Pulmonary artery endothelial cell (primary cell): Measurements from ENCODE around the gene CNNM1. TPM values are rescaled to one million over a fixed set of nuclear protein-coding genes. Genes with fewer than 3 reads are reported as not detected.

Experiments used
- DNase-seq: peaks from one replicate; pipeline ENCODE4 v3.0.0-alpha.2; 2011; ENCODE audit warnings: low read depth, low spot score
- total RNA-seq: library from RNA; depleted of rRNA; stranded (reverse); fragments of >200 nt; gene quantifications from 2 replicates; pipeline ENCODE4 v1.2.3, GENCODE V29; 2014

The CNNM1 gene
- total RNA-seq = under 0.01 and 0.04 TPM in 2 replicates

DNA sequence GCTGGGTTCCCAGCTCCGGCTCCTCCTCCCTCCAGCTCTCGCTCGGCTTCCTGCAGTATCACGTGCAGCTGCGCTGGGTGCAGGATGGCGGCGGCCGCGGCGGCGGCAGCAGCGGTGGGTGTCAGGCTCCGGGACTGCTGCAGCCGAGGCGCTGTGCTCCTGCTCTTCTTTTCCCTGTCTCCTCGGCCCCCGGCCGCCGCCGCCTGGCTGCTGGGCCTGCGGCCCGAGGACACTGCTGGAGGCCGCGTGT, at the start of gene CNNM1:
Gene CNNM1, plus strand, starts transcription at position 53 of the 250 bp plus-strand sequence. Its CDS starts 32 bp downstream, at position 85.
- DNase-seq = no peak

DNA sequence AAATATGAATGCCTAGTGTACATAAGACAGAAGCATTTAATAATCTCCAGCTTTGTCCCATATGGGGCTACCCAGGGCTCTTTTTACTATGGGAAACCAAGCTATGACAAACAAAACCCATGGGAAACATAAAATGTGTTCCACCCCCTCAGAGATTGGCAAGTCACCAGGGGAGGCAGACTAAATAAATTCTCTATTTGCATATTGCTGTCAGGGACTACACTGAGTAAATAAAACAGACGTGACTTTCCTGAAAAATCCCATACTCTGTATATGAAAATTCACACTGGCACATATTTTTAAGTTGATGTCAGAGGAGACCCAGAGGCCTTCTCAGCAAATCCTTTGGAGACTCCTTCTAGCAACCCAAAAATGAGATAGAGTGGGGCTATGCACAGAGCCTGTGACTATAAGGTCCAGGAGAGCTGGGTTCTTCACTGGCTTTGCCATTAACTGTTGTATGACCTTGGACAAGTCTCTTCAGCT, 49.5 kb upstream of the CNNM1 start:
- no peak for DNase-seq

DNA sequence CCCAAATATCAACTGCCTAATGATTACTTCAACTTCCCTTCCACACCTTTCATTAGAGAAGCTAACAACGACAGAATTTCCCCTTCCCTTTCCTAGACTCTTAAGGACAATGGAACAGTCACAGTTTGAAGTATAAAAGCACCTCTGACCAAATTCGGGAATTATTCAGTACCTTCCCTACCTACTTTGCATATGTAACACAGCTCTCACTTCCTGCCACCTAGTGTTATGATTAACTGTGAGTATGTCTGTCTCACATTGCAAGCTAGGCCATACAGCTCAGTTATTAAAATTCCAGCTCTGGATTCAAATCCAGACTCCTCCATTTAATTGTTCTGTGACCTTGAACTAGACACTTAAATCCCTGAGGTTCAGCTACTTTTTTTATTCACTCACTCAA, 48.7 kb upstream of the CNNM1 start:
- DNase-seq = no peak

DNA sequence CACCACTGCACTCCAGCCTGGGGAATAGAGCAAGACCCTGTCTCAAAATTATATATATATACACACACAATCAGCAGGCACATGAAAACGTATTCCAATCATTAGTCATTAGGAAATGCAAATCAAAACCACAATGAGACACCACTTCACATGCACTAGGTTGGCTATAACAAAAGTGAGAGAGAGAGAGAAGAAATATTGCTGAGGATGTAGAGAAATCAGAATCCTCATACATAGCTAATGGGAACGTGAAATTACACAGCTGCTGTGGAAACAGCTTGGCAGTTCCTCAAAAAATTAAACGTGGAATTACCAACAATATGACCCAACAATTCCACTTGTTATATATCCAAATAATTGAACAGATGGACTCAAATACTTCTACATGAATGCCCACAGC, 43.3 kb upstream of the CNNM1 start:
- no peak for DNase-seq

DNA sequence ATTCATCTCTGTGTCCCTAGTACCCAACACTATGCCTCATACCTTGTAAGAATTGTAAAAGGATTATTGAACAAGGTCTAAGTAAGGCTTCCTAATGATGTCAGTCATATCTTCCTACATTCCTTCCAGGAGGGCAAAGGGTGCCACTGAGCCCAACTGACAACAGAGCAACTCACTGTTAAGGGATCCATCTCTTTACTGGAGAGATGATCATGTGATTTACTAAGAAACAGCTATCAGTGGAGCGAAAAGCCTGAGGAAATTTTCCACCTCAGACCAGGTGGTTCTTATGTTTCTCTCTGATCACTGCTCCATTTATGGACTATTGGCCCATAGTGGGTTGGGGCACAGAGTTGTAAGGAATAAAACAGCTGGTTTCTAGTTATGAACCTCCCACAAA, 38.9 kb upstream of the CNNM1 start:
- no peak for DNase-seq

DNA sequence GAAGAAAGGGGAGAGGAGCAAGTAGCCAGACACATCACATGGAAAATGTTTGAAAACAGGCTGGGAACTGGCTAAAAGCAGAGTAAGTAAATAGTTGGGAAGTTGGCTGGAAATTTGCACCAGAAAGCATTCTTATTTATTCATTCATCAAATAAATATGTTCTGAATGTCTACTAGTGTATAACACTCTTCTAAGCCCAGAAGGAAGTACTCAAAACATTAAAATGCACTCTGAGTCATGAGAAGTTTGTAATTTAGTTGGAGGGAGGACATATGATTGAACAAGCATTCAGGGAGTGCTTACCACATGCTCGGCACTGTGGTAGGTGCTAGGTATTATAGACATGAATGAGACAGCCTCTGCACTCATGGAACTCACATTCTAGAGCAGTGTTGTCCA, 37.0 kb upstream of the CNNM1 start:
- DNase-seq = no peak

DNA sequence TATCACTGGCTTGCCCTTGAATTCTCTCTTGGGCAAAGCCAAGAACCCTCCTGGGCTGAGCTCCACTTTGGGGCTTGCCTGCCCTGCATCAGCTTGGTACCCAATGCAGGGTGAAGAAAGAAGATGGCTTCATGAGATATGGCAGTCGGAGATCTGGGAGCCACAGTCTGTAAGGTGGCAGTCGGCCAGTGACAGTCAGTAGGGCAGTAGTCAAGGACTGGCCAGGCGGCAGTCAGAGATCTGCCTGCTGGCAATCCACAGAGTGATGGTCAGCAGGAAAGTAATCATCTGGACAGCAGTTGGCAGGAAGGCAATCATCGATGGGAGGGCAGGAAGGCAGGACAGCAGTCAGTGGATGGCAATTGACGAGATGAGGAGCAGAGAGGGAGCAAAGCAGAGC, 32.6 kb upstream of the CNNM1 start:
- DNase-seq = no peak

DNA sequence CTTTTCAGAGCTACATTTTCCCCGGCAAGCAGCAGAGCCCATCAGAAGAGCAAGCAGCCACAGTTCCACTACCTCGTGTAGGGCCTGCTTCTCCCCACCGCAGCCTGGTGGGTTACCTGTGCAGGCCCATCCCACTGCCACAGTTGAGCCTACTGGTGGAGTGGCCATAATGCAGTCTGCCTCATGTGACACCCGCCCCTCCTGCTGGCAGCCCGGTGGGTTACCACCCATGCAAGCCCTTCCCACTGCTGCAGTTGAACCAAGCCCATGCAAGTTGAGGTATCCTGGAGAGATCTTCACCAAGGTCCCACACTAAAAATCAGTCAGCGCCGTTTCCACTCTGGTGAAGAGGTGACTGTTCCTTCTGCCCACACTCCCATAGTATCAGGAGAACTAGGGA, 32.1 kb upstream of the CNNM1 start:
- DNase-seq = no peak

DNA sequence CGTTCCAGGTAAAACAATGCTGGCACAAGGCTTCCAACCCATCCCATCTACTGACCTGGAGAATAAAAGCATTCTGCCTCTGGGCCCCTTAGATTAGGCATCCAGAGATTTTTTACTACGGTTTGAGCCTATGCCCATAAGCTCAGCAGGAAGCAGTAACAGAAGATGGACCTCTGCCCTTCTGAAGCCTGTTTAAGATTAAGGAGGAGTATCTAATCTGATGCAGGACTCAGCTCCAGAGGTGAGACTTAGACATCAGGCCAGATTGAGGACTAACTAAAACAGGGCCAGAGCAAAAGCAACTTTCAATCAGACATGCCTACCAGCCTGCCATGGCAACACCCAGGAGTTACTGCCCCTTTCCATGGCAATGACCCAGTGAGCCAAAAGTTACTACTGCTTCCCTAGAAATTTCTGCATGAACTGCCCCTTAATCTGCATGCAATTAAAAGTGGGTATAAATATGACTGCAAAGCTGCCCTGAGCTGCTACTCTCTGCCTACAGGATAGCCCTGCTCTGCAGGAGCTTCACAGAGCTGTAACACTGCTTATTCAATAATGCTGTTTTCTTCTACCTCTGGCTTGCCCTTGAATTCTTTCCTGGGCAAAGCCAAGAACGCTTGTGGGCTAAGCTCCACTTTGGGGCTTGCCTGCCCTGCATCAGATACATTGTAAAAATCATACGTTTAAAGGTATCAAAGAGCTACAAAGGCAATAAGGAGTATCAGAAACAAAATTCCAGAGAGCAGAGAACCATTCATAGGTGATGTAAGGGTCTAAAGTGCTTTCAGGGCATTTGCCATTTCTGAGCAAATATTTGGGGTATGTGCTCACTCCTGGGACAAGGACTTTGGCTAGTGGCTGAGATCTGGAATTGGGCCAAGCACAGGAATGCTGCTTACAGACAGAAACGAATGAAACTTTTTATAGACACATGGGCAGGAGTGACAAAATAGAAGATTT, 25.0 kb upstream of the CNNM1 start:
- DNase-seq = no peak

DNA sequence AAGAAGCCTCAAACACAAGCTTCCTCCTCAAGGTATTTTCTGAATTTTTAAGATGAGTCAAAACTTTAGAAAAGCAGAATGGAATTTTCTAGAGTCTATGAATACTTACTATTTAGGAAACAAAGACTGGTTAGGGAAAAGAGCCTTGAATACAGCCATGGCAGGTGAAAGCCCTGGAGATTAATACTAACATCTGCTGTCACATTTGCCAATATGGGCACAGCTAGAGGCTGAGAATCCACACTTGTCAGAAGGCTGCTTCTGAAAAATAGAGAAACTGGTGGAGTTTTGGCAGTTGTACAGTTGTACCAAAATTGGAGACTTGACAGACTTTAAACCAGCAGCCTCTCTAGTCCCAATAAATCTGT, 24.3 kb upstream of the CNNM1 start:
- no peak for DNase-seq

DNA sequence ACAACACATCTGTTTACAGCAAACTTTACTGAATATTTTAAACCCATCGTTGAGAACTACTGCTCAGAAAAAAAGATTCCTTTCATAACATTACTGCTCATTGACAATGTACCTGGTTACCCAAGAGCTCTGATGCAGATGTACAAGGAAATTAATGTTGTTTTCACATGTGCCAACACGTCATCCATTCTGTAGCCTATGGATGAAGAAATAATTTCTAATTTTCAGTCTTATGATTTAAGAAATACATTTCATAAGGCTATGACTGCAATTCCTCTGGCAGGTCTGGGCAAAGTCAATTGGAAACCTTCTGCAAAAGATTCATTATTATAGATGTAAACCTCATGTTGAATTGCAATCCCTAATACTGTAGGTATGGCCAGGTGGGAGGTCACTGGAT, 16.7 kb upstream of the CNNM1 start:
- no peak for DNase-seq

DNA sequence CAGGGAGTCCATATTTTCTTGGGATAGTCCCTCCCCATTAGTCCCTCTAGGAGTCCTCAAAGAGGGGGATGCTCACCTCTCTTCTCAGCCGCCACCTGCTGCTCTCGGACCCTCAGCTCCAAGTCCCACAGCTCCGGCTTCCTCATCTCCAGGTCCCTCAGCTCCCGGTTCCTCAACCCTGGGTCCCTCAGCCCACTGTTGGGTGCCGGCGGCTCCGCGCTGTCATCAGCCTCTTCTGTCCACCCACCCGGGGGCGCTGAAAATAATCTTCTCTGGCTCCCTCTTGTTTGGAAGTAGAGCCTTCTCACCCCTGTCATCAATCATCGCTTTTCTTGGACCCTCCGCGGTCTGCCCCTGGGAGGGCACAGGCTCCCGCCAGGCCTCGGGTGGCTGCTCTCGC, 13.3 kb upstream of the CNNM1 start:
- DNase-seq = no peak

DNA sequence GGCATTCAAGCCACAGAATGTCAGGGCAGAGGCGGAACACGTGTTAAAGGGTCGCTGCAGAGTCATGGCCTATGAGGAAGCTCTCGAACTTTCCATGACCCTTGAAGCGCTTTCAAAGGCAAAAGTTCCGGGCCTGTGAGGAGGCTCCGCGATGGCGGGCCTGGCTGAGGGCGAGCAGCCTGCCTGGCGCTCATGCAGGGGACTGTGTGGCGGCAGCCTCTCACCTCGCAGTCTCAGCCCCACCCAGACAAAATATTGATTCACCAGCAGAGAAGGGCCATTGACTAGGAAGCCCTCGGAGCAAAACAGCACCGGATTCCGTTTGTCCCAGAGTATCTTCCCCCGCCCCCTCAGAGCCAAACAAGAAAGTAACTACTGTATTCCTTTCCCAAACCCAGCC, 12.8 kb upstream of the CNNM1 start:
- DNase-seq = no peak

DNA sequence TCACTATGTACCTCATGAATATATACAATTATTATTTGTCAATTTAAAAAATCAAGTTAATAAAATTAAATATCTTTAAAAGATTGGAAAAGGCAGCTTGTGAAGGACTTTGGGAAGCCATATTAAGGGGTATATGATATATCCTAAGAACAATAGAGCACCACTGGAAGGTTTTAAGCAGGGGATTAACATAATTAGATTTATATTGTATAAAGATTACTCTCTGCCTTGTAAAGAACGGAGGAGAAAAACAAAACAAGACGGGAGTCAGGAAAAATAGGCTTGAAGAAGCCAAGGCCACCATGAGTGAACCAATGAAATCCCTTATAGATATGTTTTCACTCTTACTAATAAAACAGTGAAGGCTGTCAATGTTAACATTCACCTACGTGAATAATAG, 11.1 kb upstream of the CNNM1 start:
- no peak for DNase-seq

DNA sequence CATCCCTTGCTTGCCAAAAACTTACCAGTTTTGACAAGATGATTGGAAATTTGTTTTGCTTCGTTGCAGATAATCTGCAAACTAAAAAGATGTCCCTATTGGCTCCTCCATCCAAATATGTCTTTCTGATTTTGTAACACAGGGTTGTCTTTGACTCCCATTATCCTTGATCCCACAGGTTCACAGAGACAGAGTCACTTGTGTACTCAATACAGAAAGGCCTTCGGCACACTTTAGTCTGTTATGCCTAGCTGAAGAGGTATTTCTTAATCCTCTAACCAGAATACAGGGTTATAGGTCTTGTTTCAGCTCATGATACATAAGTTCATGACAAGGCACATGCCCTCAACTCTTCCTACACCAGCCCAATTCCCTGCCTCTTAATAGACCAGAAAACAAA, 10.7 kb upstream of the CNNM1 start:
- DNase-seq = no peak

DNA sequence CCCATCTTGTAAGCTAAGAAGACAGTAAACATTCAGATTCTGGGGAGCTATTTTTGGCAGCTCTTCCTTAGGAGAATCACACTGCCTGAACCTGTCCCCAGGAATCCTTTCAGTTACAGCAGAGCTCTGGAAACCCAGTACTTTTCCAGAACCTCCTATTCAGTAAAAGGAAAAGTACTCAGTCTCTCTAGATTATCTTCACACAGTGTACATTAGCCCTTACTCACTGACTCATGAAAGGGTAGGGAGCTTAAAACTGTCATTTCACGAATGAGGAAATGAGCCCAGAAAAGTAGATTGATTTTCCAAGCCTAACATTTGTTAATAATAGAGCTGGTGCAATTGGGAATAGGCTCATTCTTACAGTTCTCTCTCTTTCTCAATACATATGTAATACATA, 3.9 kb upstream of the CNNM1 start:
- no peak for DNase-seq

DNA sequence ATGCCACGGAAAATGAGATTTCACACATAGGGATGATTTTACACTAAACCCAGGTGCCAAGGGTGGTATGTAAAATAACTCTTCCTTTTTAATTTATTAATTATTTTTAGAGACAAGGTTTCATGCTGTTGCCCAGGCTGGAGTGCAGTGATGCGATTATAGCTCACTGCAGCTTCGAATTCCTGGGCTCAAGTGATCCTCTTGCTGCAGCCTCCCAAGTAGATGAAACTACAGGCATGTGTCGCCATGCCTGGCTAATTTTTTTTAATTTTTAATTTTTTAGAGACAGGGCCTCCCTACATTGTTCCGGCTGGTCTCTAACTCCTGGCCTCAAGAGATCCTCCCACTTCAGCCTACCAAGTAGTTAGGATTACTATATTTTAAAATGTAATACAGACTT, 2.3 kb upstream of the CNNM1 start:
- no peak for DNase-seq

DNA sequence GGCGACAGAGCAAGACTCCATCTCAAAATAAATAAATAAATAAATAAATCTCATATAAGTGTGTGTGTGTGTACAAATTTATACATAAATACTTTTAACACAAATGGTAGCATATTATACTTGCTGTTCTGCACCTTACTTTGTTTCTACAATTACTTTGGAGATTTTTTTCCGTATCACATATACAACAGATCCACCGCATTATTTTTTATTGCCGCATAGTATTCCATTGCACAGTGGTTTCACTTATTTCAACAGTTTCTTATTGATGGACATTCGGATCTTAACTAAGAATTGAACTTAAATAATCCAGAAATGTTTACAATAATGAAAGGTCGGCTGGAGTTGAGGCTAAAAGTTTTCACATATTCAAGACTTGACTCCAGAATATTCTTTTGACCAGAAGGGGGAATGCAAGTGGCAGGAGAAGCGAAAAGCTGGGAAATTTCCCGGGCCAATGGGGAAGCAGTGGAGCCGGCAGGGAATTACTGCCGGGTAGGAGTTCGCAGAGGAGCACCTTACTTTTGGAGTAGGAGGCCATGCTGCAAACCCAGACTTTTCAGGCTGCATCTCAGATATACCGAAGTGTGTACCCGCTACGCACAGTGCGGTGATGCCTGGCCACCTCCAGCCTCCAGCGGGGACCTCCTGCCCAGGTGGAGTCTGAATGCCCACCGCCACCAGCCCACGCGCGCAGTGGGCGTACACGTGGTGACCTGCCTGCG, 415 bp upstream of the CNNM1 start:
- DNase-seq = no peak

DNA sequence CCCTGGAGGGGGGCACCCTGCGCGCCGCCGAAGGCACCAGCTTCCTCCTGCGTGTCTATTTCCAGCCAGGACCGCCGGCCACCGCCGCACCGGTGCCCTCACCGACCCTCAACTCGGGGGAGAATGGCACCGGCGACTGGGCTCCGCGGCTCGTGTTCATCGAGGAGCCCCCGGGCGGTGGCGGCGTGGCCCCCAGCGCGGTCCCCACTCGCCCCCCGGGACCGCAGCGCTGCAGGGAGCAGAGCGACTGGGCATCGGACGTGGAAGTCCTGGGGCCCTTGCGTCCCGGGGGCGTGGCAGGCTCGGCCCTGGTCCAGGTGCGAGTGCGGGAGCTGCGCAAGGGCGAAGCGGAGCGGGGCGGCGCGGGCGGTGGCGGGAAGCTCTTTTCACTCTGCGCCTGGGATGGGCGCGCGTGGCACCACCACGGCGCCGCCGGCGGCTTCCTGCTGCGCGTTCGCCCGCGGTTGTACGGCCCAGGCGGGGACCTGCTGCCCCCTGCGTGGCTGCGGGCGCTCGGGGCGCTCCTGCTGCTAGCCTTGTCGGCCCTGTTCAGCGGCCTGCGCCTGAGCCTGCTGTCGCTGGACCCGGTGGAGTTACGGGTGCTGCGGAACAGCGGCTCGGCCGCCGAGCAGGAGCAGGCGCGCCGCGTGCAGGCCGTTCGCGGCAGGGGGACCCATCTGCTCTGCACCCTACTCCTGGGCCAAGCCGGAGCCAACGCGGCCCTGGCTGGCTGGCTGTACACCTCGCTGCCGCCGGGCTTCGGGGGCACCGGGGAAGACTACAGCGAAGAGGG, 594 bp downstream of the CNNM1 start:
- DNase-seq = no peak

DNA sequence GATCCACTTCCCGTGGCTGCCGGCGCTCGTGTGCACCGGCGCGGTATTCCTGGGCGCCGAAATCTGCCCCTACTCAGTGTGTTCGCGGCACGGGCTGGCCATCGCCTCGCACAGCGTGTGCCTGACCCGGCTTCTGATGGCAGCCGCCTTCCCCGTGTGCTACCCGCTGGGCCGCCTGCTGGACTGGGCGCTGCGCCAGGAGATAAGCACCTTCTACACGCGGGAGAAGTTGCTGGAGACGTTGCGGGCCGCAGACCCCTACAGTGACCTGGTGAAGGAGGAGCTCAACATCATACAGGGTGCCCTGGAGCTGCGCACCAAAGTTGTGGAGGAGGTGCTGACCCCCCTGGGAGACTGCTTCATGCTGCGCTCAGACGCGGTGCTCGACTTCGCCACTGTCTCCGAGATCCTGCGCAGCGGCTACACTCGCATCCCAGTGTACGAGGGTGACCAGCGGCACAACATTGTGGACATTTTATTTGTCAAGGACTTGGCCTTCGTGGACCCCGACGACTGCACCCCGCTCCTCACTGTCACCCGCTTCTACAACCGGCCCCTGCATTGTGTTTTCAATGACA, 1.3 kb downstream of the CNNM1 start:
- DNase-seq = no peak

DNA sequence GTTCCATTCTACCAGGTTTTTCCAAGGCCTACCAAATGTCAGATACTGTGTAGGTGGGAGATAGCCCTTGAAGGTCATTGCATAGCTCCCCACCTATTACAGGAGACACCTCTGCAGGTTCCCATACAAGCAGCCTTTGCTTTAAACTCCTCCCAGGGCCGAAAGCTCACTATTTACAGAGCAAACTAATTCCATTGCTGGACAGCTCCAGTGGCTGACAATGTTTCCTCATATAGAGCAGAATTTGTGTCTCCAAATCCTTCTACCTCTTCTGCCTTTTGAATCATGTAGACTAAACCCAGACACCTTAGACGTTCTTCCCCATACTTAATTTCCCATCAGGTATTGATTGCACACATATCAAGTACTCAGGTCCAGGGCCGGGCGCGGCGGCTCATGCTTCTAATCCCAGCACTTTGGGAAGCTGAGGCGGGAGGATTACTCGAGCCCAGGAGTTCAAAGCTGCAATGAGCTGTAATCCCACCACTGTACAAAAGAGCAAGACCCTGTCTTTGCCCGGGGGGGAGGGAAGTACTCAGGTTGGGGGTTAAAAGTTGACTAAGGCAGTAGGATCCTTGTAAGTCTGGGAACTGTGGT, 2.1 kb downstream of the CNNM1 start:
- DNase-seq = no peak
